GM19324 (cell line): Measurements from ENCODE around the gene AP4E1.
A peak's percentile ranks its signal among the peaks of the same experiment; 100 is the strongest.
"Not testable (repeated sequence)": the region's sequence is repeated elsewhere in the genome, so short reads cannot be mapped to it uniquely, and the experiment has no call there.

Source experiments
- ATAC-seq: cut with Tn5 transposase; IDR thresholded peaks from one replicate; pipeline ENCODE4 v1.9.1; 2021; ENCODE audit warnings: mild to moderate bottlenecking, moderate library complexity; ENCODE audit not compliant: unreplicated experiment, low FRiP score

The AP4E1 gene

DNA sequence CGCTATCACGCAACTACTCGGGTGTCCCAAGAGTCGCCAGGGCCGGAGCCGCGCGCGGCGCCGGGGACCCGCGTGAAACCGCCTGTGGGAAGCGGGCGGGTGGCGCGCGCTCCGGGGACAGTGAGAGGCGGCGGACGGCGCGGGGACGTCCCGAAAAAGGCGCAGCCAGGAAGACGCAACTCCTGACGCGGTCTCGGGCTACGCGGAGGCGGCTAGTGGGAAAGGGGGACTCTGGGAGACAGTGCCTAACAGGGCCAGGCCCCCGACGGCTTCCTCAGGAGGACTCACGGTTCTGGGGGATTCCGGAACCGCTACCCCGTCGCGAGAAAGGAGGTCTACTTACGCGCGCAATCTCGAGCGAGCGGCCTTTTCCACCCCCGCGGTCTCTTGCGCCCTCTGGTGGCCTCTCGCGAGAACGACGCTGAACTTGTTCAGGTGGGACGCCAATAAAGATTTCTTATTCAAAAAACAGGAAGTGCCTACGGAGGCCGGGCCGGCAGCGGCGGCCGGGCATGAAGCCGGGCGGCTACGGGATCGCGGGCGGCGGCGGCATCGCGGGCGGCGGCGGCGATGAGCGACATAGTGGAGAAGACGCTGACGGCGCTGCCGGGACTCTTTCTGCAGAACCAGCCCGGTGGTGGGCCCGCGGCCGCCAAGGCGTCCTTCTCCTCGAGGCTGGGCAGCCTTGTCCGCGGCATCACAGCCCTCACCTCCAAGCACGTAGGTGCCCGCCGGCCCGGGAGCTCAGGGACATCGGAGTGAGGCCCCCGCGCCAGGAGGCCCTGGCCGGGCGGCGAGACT is at the start of gene AP4E1:
Gene AP4E1 (plus strand): TSS at position 475 of the 801 bp plus-strand sequence. CDS start 96 bp downstream, at position 571.
- peak; percentile 76 for ATAC-seq

DNA sequence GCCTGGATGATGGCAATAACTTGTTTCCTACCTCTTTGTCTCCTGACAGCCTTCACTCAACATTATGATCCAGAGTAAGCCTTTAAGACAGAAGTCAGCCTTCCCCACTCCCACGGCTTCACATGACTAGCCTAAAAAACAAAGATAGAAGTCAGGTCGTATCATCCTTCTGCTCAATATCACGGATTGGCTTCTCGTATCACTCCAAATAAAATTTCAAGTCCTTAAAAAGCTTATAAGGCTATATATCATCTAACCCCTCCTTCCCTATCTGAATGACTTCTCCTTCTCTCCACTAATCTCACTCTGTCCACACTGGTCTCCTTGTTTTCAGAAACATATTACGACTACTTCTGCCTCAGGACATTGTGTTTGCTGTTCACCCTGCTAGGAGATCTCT is 47.7 kb upstream of the AP4E1 start:
- no peak for ATAC-seq

DNA sequence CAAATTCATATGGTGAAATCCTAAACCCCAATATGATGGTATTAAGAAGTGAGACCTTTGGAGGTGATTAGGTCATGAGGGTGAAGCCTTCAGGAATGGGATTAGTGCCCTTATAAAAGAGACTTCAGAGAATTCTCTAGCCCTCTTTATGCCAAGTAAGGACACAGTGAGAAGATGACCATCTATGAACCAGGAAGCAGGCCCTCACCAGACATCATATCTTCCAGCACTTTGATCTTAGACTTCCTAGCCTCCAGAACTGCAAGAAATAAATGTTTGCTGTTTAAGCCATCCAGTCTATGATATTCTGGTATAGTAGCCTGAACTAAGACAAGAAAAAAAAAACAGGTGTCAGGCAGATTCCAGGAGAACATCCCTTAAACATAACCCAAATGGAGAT is 45.9 kb upstream of the AP4E1 start:
- no peak for ATAC-seq

DNA sequence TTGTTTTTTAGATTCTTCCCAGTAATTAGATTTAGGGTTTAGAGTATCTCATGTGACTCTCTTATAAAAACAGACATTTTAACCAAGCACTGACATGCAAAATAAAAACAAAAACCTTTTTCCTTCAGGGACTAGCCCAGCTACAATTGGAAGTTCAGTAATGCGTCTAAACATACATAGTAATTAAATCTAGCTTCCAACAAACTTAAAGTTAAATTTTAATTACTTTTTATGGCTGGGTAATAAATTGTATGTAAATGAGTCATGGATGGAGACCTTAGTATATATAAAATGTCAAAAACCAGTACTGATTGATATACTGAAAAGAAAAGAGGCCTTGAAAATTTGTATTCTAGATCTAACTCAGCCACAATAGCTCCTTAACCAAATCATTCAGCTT is 43.6 kb upstream of the AP4E1 start:
- no peak for ATAC-seq

DNA sequence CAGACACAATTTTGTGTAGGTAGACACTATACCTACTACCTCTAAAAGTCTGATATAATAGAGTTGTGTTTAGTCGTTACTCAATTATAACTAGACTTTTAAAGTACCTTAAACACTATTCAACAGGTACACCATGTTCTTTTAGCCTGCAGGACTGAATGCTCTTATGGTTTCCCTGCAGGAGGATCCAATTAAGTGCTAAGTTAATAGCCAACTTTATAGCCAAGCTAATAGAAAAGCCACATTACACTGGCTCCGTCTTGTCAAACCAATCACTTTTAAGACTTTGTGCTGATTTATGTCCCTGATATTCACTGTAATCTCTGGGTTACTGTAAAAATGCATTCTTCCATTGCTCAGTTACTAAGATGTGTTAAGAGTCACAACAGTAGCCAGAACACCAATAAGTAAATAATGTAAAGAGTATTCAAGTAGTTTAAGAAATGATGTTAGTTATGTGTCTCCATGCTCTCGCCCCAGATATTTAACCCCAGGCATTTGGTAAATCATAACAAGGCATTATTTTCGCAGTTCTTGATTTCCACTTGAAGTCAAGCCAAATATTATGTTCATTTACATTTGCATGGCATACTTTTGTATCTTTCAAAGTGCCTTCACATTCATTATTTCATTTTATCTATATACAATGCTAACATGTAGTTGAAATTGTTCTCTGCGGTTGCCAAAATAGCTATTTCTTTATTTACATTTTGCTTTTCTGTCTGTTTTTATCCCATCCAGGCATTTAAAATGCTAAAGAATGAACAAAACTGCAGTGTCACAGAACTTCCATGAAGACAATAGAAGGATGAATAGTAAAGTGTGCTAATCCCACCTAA is 42.7 kb upstream of the AP4E1 start:
- no peak for ATAC-seq

DNA sequence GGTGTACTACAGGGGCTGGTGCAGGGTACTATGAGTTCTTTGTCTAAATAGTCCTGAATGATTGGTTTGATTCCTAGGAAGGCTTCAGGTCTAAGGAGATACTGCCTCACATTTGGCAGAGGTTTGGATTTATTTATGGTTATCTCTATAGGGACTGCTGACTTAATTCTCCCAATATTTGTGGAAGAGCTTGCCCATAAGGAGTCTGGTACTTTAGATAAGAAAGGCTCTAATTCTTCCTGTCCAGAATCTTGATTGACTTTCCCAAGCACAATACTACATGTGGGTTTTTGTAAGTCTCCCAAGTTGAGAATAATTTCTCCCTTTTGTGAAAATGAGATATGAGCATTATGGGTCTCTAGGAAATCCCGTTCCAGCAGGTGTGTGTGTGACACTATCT is 36.7 kb upstream of the AP4E1 start:
- no peak for ATAC-seq

DNA sequence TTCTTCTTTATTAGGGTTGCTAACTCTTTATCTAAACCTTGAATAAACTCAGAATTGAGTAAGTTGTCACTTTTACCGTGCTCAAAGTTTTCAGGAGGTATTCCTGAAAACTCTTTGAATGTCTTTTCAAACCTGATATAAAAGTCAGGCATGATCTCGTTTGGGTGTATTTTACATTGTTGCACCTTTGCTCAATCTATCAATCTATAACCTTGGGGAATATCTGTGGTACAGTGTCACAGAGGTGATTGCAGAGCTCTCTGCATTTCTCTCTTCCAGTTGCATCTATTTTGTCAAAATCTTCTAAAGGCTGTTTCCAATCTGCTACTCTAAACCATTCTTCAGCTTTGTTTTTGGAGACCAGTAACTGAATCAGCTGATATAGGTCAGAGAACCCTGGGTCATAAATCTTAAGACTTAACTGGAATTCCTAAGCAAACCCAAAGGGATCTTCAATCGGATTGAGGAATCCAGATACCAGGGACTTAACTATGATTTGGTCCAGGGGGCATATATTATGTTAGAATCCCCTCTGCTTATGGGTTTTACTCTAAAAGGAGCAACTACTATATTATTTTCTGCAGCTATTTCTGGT is 35.6 kb upstream of the AP4E1 start:
- no peak for ATAC-seq

DNA sequence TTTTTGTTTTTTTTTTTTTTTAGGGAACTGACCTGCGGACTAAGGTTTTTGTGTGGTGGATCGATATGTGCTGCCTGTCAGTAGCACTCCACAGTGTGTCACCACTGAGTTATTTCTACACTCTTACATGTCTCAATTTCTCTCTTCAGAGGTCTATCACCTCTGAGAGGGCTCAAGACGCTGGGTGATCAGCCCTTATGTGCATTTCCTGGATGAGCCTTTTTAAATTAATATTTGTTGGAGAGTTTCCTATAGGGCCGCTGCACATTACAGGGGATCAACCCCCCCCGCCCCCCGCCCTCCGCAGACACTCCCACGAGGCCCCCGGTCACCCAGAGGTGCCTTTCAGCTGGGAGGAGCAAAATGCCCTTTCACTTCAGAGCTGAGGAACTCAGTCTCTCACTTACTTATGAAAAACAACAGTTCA is 34.5 kb upstream of the AP4E1 start:
- peak; percentile 57 for ATAC-seq

DNA sequence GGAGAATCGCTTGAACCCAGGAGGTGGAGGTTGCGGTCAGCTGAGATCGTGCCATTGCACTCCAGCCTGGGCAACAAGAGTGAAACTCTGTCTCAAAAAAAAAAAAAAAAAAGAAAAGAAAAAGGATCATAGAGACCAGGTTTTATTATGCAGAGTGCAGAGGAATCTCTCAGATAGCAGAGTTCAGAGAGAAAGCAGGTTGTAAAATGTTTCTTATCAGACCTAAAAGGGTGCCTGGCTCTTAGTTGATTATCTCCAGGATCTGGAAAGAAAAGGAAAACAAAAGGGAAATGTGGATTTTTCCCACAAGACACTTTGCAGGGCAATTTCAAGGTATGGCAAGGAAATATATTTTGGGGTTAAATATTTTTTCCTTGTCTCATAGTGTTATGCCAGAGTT is 33.2 kb upstream of the AP4E1 start:
- not testable (repeated sequence) for ATAC-seq

DNA sequence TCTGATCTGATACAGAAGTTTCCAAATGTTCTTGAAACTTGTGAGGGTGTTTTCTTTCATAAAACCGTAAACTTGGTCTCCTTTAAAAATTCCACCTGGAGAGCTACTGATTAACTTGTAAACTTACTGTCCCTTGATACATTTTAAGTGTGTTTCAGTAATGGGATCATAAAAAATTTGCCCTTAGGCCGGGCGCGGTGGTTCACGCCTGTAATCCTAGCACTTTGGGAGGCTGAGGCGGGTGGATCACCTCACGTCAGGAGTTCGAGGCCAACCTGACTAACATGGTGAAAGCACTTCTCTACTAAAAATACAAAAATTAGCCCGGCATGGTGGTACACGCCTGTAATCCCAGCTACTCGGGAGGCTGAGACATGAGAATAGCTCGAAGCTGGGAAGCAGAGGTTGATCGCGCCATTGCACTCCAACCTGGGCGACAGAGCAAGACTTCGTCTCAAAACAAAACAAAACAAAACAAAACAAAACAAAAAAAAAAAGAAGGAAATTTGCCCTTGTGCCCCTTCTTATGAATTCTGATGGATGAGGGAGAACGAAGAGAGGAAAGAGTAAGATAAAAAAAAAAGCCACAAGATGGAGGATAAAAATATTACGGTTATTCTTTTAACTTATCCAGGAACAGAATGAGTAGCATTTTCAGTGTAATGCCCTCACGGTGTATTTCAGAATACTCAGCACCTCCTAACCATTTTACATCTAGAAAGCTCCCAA is 32.1 kb upstream of the AP4E1 start:
- no peak for ATAC-seq

DNA sequence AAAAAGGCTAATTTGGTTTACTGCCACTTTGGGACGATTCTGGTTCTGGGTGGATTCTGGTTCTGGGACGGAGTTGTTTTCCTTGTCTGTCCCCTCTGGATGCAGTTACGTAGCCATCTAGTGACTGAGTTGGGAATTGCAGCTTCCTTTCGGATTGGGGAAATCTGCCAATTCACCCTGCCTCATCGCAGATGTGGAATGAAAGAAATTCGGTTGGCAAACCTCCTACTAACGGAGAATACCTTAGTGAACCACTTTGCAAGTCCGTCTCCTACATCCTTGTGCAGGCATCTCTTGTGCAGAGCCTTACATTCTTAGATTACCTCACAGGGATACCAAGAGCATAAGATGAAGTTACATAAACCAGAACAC is 31.5 kb upstream of the AP4E1 start:
- ATAC-seq, result no peak

DNA sequence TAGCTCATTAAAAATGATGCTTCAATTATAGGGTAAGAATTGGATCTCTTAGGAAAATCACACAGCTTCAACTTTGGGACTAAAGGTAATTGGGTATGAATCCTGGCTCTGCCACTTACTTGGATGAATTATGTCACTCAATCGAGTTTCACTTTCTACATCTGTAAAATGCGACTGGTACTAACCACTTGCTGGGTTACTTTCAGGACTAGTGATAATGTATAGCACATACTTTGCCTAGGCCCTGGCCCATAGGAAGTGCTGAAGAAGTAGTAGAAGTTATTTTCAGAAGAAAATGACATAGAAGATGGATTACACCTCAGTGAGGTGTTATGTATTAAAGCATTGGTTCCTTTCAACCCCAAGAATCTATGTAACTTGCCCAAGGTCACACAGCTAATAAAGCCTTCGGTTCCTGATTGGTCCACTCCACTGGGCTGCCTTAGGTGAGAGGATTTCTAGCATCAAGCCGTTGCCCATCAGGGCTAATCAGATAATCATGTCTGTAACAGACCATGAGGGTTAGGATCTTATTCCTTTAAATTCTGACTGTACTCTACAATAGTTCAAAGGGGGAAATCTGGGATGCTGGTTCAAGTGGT is 29.4 kb upstream of the AP4E1 start:
- peak; percentile 54 for ATAC-seq

DNA sequence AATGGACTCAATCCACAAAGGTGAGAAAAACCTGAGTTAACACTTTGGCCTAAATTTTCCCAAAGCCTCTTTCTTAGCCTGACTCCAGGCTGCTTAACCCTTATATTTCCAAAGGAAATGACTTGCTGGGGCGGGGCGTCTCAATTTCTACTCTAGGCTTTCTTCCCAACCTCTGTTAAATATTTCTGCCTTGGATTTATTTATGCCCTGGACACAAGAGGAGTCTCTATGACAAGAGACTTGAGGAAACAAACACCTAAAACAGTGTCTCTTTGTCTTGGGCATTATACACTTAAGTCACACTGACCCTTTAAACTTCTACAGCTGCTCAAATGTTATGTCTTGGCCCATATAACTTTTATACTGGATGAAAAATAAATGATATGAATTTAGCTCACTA is 28.3 kb upstream of the AP4E1 start:
- ATAC-seq, result no peak

DNA sequence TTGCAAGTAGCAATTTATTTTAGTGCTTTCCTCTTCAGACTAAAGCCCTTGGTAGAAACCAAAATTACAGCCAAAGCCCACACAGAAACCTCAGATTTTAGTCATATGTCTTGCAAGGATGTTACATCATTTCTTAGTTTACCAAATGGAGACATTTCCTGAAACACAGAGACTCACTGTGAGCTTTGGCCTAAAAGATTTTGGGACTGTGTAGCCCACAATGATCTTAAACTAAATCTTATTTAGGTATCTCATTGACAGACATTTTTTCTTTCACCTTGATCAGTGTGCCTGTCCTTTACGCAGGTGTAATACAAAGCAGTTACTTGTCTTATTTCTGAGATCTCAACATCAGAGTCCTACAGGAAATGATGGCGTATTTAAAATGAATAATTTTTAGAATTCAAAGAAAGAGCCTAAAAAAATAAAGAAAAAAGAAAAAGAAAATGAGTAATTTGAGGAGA is 27.8 kb upstream of the AP4E1 start:
- no peak for ATAC-seq

DNA sequence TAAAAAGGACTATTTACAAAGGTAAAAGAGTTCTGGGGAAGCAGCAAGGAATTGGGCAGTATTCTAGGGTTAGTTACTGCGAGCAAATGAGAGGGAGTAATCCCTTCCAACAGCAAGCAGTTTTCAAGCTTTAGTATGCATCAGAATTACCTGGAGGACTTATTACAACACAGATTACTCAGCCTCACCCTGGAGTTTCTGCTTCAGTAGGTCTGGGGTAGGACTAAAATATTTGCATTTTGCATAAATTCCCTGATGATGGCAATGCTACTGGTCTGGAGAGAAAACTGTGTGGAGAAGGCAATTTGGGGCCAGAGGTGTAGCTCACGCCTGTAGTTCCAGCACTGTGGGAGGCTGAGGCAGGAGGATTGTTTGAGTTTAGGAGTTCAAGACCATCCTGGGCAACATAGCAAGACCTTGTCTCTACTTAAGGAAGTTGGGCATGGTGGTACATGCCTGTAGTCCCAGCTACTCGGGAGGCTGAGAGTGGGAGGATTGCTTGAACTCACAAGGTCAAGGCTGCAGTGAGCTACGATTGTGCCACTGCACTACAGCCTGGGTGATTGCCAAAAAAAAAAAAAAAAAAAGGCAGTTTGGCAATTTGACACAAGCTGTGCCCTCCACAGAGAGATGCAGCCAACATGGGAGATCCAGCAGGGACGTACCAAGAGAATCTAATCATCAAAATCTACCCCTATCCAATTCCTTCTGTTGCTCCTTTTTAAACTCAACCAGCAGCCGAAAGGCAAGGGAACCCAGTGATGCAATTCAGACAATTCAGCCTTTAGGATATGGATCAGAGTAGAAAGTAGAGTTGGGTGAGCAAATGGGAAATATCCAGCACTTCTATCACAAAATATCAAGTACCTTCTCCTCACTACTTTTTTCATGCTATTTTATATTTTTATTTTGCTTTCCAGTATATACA is 27.1 kb upstream of the AP4E1 start:
- no peak for ATAC-seq

DNA sequence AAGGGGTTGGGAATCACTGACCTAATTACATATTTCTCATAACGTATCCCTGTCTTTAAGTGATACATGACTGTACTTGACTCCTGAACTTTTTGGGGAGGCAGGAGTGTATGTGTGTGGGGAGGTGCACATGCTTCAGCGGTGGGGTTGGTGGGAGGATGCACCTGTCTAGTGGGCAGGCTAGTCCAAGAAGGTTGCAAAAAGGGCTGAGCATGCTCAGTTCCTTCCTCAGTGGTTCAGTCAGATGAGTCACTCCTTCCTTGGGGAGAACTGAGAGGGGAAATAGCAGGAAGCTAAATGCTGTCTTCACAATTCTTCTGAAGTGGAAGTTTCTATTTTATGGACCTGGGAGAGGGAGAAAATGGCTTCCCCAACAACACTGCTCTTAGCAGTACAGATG is 24.6 kb upstream of the AP4E1 start:
- no peak for ATAC-seq

DNA sequence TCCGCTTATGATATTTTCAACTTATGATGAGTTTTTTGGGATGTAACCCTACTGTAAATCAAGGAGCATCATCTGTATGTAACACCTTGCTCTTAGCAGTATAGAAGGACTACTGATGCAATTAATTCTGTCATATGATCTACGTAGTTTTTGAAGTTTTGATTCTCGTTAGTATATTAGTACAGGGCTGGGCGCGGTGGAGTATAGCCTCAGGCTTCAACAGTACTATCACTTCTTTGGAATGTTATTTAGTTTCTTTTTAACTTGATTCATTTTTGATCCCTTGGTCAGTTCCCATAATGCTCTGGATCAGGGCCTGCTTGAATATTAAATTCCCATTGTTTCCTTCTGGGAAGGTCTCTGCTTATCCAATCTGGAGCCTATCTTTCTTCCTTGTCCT is 23.9 kb upstream of the AP4E1 start:
- ATAC-seq, result no peak

DNA sequence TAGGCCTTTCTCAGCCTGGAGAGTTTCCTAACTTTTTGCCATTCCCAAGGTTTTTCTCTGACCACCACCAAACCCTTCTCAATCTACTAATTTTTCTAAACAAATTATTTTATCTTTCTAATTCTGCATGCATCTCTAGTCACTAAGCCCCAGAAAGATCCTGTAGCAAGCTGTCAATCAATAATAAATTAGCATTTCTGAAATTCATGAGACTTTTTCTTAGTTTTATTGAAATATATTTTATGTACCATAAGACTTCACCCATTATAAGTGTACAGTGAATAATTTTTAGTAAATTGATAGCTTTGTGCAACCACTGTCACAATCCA is 22.4 kb upstream of the AP4E1 start:
- ATAC-seq, result no peak

DNA sequence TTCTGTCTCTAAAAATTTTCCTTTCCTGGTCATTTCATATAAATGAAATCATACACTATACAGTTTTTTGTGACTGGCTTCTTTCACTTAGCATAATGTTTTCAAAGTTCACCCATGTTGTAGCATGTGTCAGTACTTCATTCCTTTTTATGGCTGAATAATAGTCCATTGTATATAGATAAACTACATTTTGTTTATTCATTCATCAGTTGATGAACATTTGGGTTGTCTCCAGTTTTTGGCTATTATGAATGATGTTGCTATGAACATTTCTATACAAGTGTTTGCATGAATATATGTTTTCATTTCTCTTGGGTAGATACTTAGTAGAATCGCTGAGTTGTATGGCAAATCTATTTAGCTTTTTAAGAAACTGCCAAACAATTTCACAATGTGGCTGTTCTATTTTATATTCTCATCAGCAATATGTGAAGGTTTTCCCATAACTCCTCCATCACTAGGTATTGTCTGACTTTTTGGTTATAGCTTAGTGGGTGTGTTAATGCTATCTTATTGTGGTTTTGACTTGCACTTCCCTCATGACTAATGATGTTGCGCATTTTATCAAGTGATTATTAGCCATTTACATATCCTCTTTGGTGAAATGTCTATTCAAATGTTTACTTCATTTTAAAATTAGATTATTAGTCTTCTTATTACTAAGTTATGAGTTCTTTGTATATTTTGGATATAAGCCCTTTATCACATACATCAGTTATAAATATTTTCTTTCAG is 21.7 kb upstream of the AP4E1 start:
- ATAC-seq, result no peak
